SK-N-SH (cell line): ENCODE data around the gene CAMKMT. TPM values are rescaled to one million over a fixed set of nuclear protein-coding genes. Genes with fewer than 3 reads are reported as not detected.

ENCODE experiments used
- CTCF ChIA-PET: fragments of 300-600, 350-600 bp; formaldehyde crosslinking; extraction: SDS; loops from one replicate; lab custom pipeline; 2021; lab: Yijun Ruan, JAX
- POLR2A ChIA-PET: fragments of 350-600 bp; sonication (Branson Sonifier 250); formaldehyde crosslinking; extraction: SDS; loops from one replicate; lab custom pipeline; 2020; ENCODE audit warnings: antibody characterized with exemption, inconsistent platforms; lab: Yijun Ruan, JAX
- DNase-seq: peaks from one replicate; pipeline ENCODE4 v3.0.0; 2012
- H2AFZ ChIP-seq: fragments of 200-600 bp; sonication (generic); 2 replicates; pipeline ENCODE4 v1.8.1; 2016; ENCODE audit warnings: antibody characterized with exemption, mild to moderate bottlenecking, low read depth
- H3F3A ChIP-seq: fragments of 200-600 bp; sonication (generic); replicated peaks from 2 replicates; pipeline ENCODE3; 2016; ENCODE audit warnings: antibody characterized with exemption, mild to moderate bottlenecking; ENCODE audit not compliant: insufficient read depth
- H3K27ac ChIP-seq, 2 experiments: fragments of 200-500 bp in 1 of 2; fragments of 200-600 bp in 1 of 2; sonication (Bioruptor generic) in 1 of 2; sonication (generic), shearing (Covaris generic) in 1 of 2; 2 replicates each; pipeline versions ENCODE4 v1.5.1 to v1.6.1; 2014 to 2016; ENCODE audit warnings: low read depth in 2 of 2, inconsistent platforms in 1 of 2, low read length in 1 of 2, mild to moderate bottlenecking in 1 of 2, mixed read lengths in 1 of 2
- H3K27me3 ChIP-seq: fragments of 200-600 bp; sonication (generic), shearing (Covaris generic); 2 replicates; pipeline ENCODE4 v1.6.1; 2016; ENCODE audit warnings: mixed run types; ENCODE audit not compliant: insufficient read depth
- H3K36me3 ChIP-seq, 2 experiments: fragments of 200-500 bp in 1 of 2; fragments of 200-600 bp in 1 of 2; sonication (Bioruptor generic) in 1 of 2; sonication (generic) in 1 of 2; replicated peaks in 1 of 2; 2 replicates each; pipeline versions ENCODE3 to v1.5.1; 2014 to 2016; ENCODE audit warnings: low read length in 1 of 2, mild to moderate bottlenecking in 1 of 2; ENCODE audit not compliant: insufficient read depth in 2 of 2, control insufficient read depth in 1 of 2
- H3K4me1 ChIP-seq, 2 experiments: fragments of 200-500 bp in 1 of 2; fragments of 200-600 bp in 1 of 2; sonication (Bioruptor generic) in 1 of 2; sonication (generic), shearing (Covaris generic) in 1 of 2; 2 replicates each; pipeline versions ENCODE4 v1.5.1 to v1.6.1; 2014 to 2016; ENCODE audit warnings: low read depth in 1 of 2, low read length in 1 of 2, mixed run types in 1 of 2; ENCODE audit not compliant: insufficient read depth in 2 of 2, control insufficient read depth in 1 of 2
- H3K4me2 ChIP-seq: fragments of 200-600 bp; sonication (generic), shearing (Covaris generic); 2 replicates; pipeline ENCODE4 v1.6.1; 2017; ENCODE audit warnings: mixed run types
- H3K4me3 ChIP-seq, 2 experiments: fragments of 200-500 bp in 1 of 2; fragments of 200-600 bp in 1 of 2; sonication (Bioruptor generic) in 1 of 2; sonication (generic), shearing (Covaris generic) in 1 of 2; 2 replicates each; pipeline versions ENCODE4 v1.5.1 to v1.8.1; 2014 to 2016; ENCODE audit warnings: low read depth in 2 of 2, inconsistent platforms in 1 of 2, low read length in 1 of 2, mild to moderate bottlenecking in 1 of 2, mixed read lengths in 1 of 2, moderate library complexity in 1 of 2
- H3K79me2 ChIP-seq: fragments of 200-600 bp; sonication (generic); 2 replicates; pipeline ENCODE4 v1.8.1; 2017; ENCODE audit warnings: mild to moderate bottlenecking; ENCODE audit not compliant: insufficient read depth
- H3K9ac ChIP-seq: fragments of 200-600 bp; sonication (generic); 2 replicates; pipeline ENCODE4 v1.6.1; 2017; ENCODE audit warnings: mixed run types
- H3K9me2 ChIP-seq: fragments of 200-600 bp; sonication (generic); 2 replicates; pipeline ENCODE4 v1.6.1; 2017; ENCODE audit warnings: mixed run types
- H3K9me3 ChIP-seq: fragments of 200-600 bp; sonication (generic); 2 replicates; pipeline ENCODE4 v1.6.1; 2017; ENCODE audit warnings: mixed run types, mild to moderate bottlenecking, moderate library complexity
- H4K20me1 ChIP-seq: fragments of 200-600 bp; sonication (generic); 2 replicates; pipeline ENCODE4 v1.6.1; 2017; ENCODE audit warnings: mild to moderate bottlenecking, mixed run types; ENCODE audit not compliant: insufficient read depth
- ELF1 ChIP-seq: IDR thresholded peaks from 2 replicates; pipeline ENCODE4 v1.4.0; 2012
- EP300 ChIP-seq, 2 experiments: IDR thresholded peaks; 2 replicates each; pipeline versions ENCODE4 v1.4.0 to v1.6.1; 2012; ENCODE audit warnings: borderline replicate concordance in 1 of 2, low read depth in 1 of 2, low read length in 1 of 2
- EZH2phosphoT487 ChIP-seq: fragments of 200-600 bp; sonication (generic); IDR thresholded peaks from 2 replicates; pipeline ENCODE4 v1.6.1; 2017; ENCODE audit warnings: low read depth, mixed run types, mild to moderate bottlenecking, antibody characterized with exemption, moderate library complexity, borderline replicate concordance
- FOSL2 ChIP-seq: IDR thresholded peaks from 2 replicates; pipeline ENCODE4 v1.4.0; 2012; ENCODE audit warnings: low read depth, mild to moderate bottlenecking, moderate library complexity, borderline replicate concordance
- GABPA ChIP-seq: IDR thresholded peaks from 2 replicates; pipeline ENCODE4 v1.4.0; 2012; ENCODE audit warnings: low read depth, mild to moderate bottlenecking
- GATA2 ChIP-seq: sonication (generic); formaldehyde crosslinking; IDR thresholded peaks from 2 replicates; pipeline ENCODE4 v1.5.0; 2020; ENCODE audit warnings: mild to moderate bottlenecking, missing genetic modification reagents
- MEF2A ChIP-seq: IDR thresholded peaks from 2 replicates; pipeline ENCODE4 v1.4.0; 2012; ENCODE audit warnings: low read depth, borderline replicate concordance
- RAD21 ChIP-seq: IDR thresholded peaks from 2 replicates; pipeline ENCODE4 v1.6.1; 2012; ENCODE audit warnings: mild to moderate bottlenecking, low read length
- RCOR1 ChIP-seq: fragments of 150-350 bp; IDR thresholded peaks from 2 replicates; pipeline ENCODE4 v1.6.1; 2017; ENCODE audit warnings: antibody characterized with exemption, low read length
- RFX5 ChIP-seq: IDR thresholded peaks from 2 replicates; pipeline ENCODE4 v1.6.1; 2012; ENCODE audit warnings: mild to moderate bottlenecking, improper control_type of control experiment, low read length
- RXRA ChIP-seq: IDR thresholded peaks from 2 replicates; pipeline ENCODE4 v1.4.0; 2012; ENCODE audit warnings: low read depth, mild to moderate bottlenecking, borderline replicate concordance
- SIN3A ChIP-seq: IDR thresholded peaks from 2 replicates; pipeline ENCODE4 v1.6.1; 2012; ENCODE audit warnings: low read depth, mild to moderate bottlenecking, low read length, moderate library complexity, borderline replicate concordance
- TCF12 ChIP-seq: IDR thresholded peaks from 2 replicates; pipeline ENCODE4 v1.4.0; 2012
- TEAD4 ChIP-seq: IDR thresholded peaks from 2 replicates; pipeline ENCODE4 v1.4.0; 2012; ENCODE audit warnings: mild to moderate bottlenecking, borderline replicate concordance; ENCODE audit not compliant: insufficient read depth
- YY1 ChIP-seq: IDR thresholded peaks from 2 replicates; pipeline ENCODE4 v1.4.0; 2012; ENCODE audit warnings: low read depth, mild to moderate bottlenecking
- WGBS: methylation state at CpG from one replicate; pipeline ENCODE4 v1.1.6; 2017; ENCODE audit warnings: low lambda C conversion rate; 5-methylcytosine and 5-hydroxymethylcytosine counted together
- polyA plus RNA-seq, 3 experiments: library from polyadenylated mRNA; depleted of rRNA; stranded (reverse); fragments of >200 nt; gene quantifications; 2 replicates each; pipeline ENCODE4 v1.2.3, GENCODE V29; 2012
- TF ChIP-seq, protein P1 (sequence below): IDR thresholded peaks from 2 replicates; pipeline ENCODE4 v1.6.1; 2012; ENCODE audit warnings: mild to moderate bottlenecking, low read depth, low read length, moderate library complexity
- TF ChIP-seq, protein P2 (sequence below): fragments of 150-350 bp; IDR thresholded peaks from 2 replicates; pipeline ENCODE4 v1.6.1; 2017; ENCODE audit warnings: antibody characterized with exemption, low read length, low read depth, borderline replicate concordance

CAMKMT gene
- polyA plus RNA-seq, 1 of the 3 experiments (the other 2 are of a cell fraction), result 5.9 TPM

- TF ChIP-seq, protein P1, sequence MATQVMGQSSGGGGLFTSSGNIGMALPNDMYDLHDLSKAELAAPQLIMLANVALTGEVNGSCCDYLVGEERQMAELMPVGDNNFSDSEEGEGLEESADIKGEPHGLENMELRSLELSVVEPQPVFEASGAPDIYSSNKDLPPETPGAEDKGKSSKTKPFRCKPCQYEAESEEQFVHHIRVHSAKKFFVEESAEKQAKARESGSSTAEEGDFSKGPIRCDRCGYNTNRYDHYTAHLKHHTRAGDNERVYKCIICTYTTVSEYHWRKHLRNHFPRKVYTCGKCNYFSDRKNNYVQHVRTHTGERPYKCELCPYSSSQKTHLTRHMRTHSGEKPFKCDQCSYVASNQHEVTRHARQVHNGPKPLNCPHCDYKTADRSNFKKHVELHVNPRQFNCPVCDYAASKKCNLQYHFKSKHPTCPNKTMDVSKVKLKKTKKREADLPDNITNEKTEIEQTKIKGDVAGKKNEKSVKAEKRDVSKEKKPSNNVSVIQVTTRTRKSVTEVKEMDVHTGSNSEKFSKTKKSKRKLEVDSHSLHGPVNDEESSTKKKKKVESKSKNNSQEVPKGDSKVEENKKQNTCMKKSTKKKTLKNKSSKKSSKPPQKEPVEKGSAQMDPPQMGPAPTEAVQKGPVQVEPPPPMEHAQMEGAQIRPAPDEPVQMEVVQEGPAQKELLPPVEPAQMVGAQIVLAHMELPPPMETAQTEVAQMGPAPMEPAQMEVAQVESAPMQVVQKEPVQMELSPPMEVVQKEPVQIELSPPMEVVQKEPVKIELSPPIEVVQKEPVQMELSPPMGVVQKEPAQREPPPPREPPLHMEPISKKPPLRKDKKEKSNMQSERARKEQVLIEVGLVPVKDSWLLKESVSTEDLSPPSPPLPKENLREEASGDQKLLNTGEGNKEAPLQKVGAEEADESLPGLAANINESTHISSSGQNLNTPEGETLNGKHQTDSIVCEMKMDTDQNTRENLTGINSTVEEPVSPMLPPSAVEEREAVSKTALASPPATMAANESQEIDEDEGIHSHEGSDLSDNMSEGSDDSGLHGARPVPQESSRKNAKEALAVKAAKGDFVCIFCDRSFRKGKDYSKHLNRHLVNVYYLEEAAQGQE, result no peak
- no peak for TF ChIP-seq TEAD4
- no peak for TF ChIP-seq FOSL2
- TF ChIP-seq GABPA, result no peak
- TF ChIP-seq GATA2 (CRISPR knock-in tag), result no peak
Measured at GRCh38 chr2:44674473-44675284, 312.9 kb downstream of the CAMKMT start (continued).

GRCh38 chr2:44676379-44676778 is 314.6 kb downstream of the CAMKMT start:
- ChIA-PET CTCF (interaction anchor here (1.9 to 15.6 kb wide), 4 partner anchors 9 to 279 kb away, joined by 4 to 137 read pairs (median 14); no protein-coding TSS in a partner anchor), POLR2A (no interaction called here)
- DNase-seq, result no peak
- 96% methylated on average over 3 of the region's 3 CpGs for WGBS
- no peaks in the 10 kb centered on the region for H3K79me2 ChIP-seq
- no peak overlapping the region for H3K4me2 ChIP-seq
- no peak overlapping the region for H3K9ac ChIP-seq
- H3K27ac ChIP-seq, result peak overlapping the region in 1 of 2 experiments; percentile 64; a peak in 2 of 4 replicates
- TF ChIP-seq RXRA (no peak), TCF12 (no peak), EZH2phosphoT487 (no peak)
- no peaks in the 10 kb centered on the region; the same call in 1 of the 2 replicates for H3K27me3 ChIP-seq
- H4K20me1 ChIP-seq, result no peaks in the 10 kb centered on the region
- no peaks in the 10 kb centered on the region for H3K9me3 ChIP-seq
- H2AFZ ChIP-seq, result no peak overlapping the region
- no peaks in the 10 kb centered on the region for H3K36me3 ChIP-seq
- peaks cover 4 to 46% of the 10 kb centered on the region in 2 experiments; a peak in 2 of 4 replicates for H3K4me1 ChIP-seq
- H3K9me2 ChIP-seq, result no peaks in the 10 kb centered on the region; the same call in 1 of the 2 replicates
- no peaks in the 10 kb centered on the region for H3F3A ChIP-seq
- H3K4me3 ChIP-seq, result no peak overlapping the region

- Histone ChIP-seq H3K27ac (peak overlapping the region; percentile 49 to 100; a peak in 3 of 4 replicates), H2AFZ (no peak overlapping the region), H3F3A (no peaks in the 10 kb centered on the region), H3K4me1 (peaks cover 10 to 63% of the 10 kb centered on the region in 2 experiments; a peak in 2 of 4 replicates), H3K9me2 (no peaks in the 10 kb centered on the region; the same call in 1 of the 2 replicates), H3K4me3 (peak overlapping the region in 1 of 2 experiments; percentile 34; a peak in 1 of 4 replicates), H3K27me3 (no peaks in the 10 kb centered on the region), H3K4me2 (no peak overlapping the region), H3K9me3 (no peaks in the 10 kb centered on the region), H4K20me1 (no peaks in the 10 kb centered on the region), H3K79me2 (no peaks in the 10 kb centered on the region), H3K36me3 (no peaks in the 10 kb centered on the region), H3K9ac (no peak overlapping the region)
- no peak for DNase-seq
- WGBS, result 74% methylated on average over 4 of the region's 4 CpGs
- CTCF ChIA-PET, result interaction anchor here (1.5 to 15.6 kb wide), 3 partner anchors 99 to 264 kb away, joined by 3 to 137 read pairs (median 4); no protein-coding TSS in a partner anchor
- POLR2A ChIA-PET, result interaction anchor here (0.6 to 2.2 kb wide), 2 partner anchors 28 to 585 kb away, joined by 3 to 26 read pairs; no protein-coding TSS in a partner anchor
- TF ChIP-seq EP300 (IDR thresholded peaks at IDR 0.05; ENCODE audit: borderline replicate concordance in 1 of 2, low read depth in 1 of 2, low read length in 1 of 2) (peak in 1 of 2 experiments; percentile 21; a peak in 1 of 4 replicates), MEF2A (no peak), RCOR1 (no peak; the same call in 1 of the 2 replicates), RFX5 (no peak), EZH2phosphoT487 (no peak), FOSL2 (no peak), YY1 (no peak), RAD21 (peak; percentile 14; the same call in 1 of the 2 replicates), SIN3A (no peak), ELF1 (no peak)
- TF ChIP-seq, protein P2, sequence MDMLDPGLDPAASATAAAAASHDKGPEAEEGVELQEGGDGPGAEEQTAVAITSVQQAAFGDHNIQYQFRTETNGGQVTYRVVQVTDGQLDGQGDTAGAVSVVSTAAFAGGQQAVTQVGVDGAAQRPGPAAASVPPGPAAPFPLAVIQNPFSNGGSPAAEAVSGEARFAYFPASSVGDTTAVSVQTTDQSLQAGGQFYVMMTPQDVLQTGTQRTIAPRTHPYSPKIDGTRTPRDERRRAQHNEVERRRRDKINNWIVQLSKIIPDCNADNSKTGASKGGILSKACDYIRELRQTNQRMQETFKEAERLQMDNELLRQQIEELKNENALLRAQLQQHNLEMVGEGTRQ, result no peak
Measured at GRCh38 chr2:44679584-44679983, 317.8 kb downstream of the CAMKMT start.
